Muscle layer of duodenum (tissue), 2 donors: ENCODE measurements around the gene MNX1.

Source experiments
- H3K27ac ChIP-seq: one replicate; pipeline ENCODE4 v1.7.0; 2013; ENCODE audit warnings: mild to moderate bottlenecking, low read length
- H3K27me3 ChIP-seq: one replicate; pipeline ENCODE4 v1.7.0; 2013; ENCODE audit warnings: low read depth, mild to moderate bottlenecking, control low read depth, low read length
- H3K36me3 ChIP-seq, 2 donors: one replicate each; pipeline ENCODE4 v1.7.0; 2013; ENCODE audit warnings: low read length in 2 of 2, control low read depth in 1 of 2, mild to moderate bottlenecking in 1 of 2; ENCODE audit not compliant: insufficient read depth in 2 of 2, control insufficient read depth in 1 of 2
- H3K4me1 ChIP-seq, 2 donors: one replicate each; pipeline ENCODE4 v1.7.0; 2013; ENCODE audit warnings: low read length in 2 of 2, mild to moderate bottlenecking in 2 of 2, control low read depth in 1 of 2, moderate library complexity in 1 of 2; ENCODE audit not compliant: insufficient read depth in 2 of 2, control insufficient read depth in 1 of 2
- H3K4me3 ChIP-seq, 2 donors: one replicate each; pipeline ENCODE4 v1.7.0; 2013; ENCODE audit warnings: low read length in 2 of 2, low read depth in 1 of 2, mild to moderate bottlenecking in 1 of 2
- H3K9me3 ChIP-seq, 2 donors: one replicate each; pipeline ENCODE4 v1.7.0; 2013; ENCODE audit warnings: low read length in 2 of 2, control low read depth in 1 of 2, mild to moderate bottlenecking in 1 of 2; ENCODE audit not compliant: control insufficient read depth in 1 of 2
- donor health status: healthy.

The MNX1 gene

DNA sequence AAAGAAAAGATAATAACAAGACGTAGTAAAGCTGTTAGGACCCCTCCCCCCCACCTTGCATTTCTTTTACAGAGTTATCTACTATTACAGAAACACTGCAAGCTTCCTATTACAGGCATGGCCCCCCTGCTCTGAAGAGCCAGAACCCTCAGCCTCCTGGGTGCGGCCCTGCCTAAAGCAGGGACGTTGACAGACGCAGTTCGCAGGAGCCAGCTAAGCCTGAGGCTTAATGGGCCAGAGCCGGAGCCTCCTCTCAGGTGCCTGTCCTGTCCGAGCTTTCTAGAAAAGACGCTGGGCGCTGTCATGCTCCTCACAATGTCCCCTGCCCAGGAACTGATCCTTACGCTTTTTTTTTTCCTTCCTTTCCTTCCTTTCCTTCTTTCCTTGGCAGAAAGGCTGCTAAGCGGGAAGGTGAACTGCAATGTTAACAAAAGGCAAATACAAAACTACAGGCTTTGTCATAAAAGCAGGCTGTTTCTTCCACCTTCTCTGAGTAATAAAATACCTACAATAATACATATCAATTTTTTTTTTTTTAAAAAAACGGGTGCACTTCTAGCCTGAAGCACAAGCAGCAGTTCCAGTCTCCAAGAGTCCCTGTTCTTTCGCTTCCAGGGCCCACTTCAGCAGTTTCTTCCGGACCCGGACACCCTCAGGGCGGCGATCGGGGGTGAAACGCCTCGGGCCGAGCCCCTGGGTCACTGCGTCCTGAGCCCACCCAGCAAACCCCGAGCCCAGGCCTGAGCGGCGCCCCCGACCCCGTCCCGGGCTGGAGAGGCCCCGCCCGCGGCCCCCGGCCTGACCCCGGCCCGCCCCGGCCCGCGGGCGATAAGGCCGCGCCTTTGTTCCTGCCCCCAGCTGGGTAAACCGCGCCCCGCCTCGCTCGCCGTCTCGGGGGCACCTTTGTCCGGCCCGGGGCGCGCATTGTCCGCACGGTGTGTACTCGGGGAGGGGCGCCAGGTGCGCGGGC lies 11.2 kb downstream of the MNX1 start:
- no peak overlapping the region for H3K27ac ChIP-seq
- H3K36me3 ChIP-seq, result no peaks in the 10 kb centered on the region
- H3K4me3 ChIP-seq, result peak overlapping the region in 1 of 2 donors; percentile 59
- H3K4me1 ChIP-seq, result peaks cover 0 to 35% of the 10 kb centered on the region in 2 donors
- peaks cover 33% of the 10 kb centered on the region for H3K27me3 ChIP-seq
- H3K9me3 ChIP-seq, result peaks cover 0 to 6% of the 10 kb centered on the region in 2 donors

GRCh38 chr7:156994417-156994816 lies 16.0 kb downstream of the MNX1 start:
- Histone ChIP-seq H3K9me3 (peaks cover 0 to 6% of the 10 kb centered on the region in 2 donors), H3K4me3 (no peak overlapping the region), H3K27ac (no peak overlapping the region), H3K27me3 (peaks cover 13% of the 10 kb centered on the region), H3K4me1 (peaks cover 0 to 5% of the 10 kb centered on the region in 2 donors), H3K36me3 (no peaks in the 10 kb centered on the region)

GRCh38 chr7:156993925-156994235 lies 16.6 kb downstream of the MNX1 start:
- H3K27ac ChIP-seq, result no peak overlapping the region
- H3K9me3 ChIP-seq, result peaks cover 0 to 6% of the 10 kb centered on the region in 2 donors
- H3K27me3 ChIP-seq, result peaks cover 8% of the 10 kb centered on the region
- H3K36me3 ChIP-seq, result no peaks in the 10 kb centered on the region
- H3K4me3 ChIP-seq, result no peak overlapping the region
- H3K4me1 ChIP-seq, result no peaks in the 10 kb centered on the region

GRCh38 chr7:156993021-156993924 lies 17.2 kb downstream of the MNX1 start:
- Histone ChIP-seq H3K27me3 (peaks cover 7% of the 10 kb centered on the region), H3K4me1 (no peaks in the 10 kb centered on the region), H3K9me3 (peaks cover 0 to 6% of the 10 kb centered on the region in 2 donors), H3K27ac (no peak overlapping the region), H3K36me3 (no peaks in the 10 kb centered on the region), H3K4me3 (no peak overlapping the region)

- H3K4me1 ChIP-seq, result no peaks in the 10 kb centered on the region
- H3K9me3 ChIP-seq, result no peaks in the 10 kb centered on the region
- no peak overlapping the region for H3K27ac ChIP-seq
- H3K27me3 ChIP-seq, result no peaks in the 10 kb centered on the region
- no peaks in the 10 kb centered on the region for H3K36me3 ChIP-seq
- no peak overlapping the region for H3K4me3 ChIP-seq
These were observed 20.5 kb downstream of the MNX1 start for GRCh38 chr7:156989766-156990535.

DNA sequence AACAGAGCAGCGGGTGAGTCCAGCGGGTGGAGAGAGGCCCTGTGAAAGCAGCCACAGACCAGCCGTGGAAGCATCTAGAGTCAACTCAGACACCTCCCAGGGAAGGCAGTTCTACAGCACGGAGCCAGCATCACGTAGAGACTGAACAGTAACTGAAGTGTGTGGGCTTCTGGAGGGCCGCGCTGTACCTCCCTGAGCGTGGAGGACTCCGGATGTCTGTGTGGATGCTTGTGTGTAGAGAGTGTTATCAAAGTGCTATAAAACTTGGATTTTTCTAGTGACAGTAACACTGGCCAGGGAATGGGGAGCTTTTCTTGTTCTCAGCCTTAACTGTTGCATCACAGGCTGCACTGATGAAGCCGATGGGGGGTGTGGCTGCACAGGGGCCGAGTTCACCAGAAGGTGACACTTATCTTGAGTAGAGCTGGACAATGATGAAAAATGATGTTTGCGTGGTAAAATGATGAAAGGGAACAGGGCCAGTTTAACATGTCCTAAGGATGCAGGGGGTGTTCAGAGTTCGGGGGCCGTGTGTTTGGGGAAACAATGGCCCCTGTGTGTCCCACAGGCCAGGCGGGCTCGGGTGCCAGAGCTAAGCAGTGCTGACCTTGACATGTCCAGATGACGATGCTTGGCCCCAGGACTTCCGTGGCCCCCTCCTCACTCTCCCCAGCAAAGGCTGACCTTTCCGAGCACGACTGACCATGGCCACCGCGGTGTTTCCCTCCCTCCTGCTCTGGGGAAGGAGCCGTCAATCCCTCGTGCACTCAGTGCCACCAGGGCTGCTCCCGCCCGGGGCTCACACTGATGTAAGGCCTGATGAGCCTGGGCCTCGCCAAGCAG lies 21.9 kb downstream of the MNX1 start:
- H3K27ac ChIP-seq, result no peak overlapping the region
- no peaks in the 10 kb centered on the region for H3K4me1 ChIP-seq
- no peak overlapping the region for H3K4me3 ChIP-seq
- H3K27me3 ChIP-seq, result no peaks in the 10 kb centered on the region
- H3K36me3 ChIP-seq, result no peaks in the 10 kb centered on the region
- no peaks in the 10 kb centered on the region for H3K9me3 ChIP-seq

GRCh38 chr7:156986378-156986777 lies 24.1 kb downstream of the MNX1 start:
- H3K36me3 ChIP-seq, result peaks cover 0 to 4% of the 10 kb centered on the region in 2 donors
- no peaks in the 10 kb centered on the region for H3K27me3 ChIP-seq
- H3K27ac ChIP-seq, result no peak overlapping the region
- no peaks in the 10 kb centered on the region for H3K9me3 ChIP-seq
- no peaks in the 10 kb centered on the region for H3K4me1 ChIP-seq
- no peak overlapping the region for H3K4me3 ChIP-seq

DNA sequence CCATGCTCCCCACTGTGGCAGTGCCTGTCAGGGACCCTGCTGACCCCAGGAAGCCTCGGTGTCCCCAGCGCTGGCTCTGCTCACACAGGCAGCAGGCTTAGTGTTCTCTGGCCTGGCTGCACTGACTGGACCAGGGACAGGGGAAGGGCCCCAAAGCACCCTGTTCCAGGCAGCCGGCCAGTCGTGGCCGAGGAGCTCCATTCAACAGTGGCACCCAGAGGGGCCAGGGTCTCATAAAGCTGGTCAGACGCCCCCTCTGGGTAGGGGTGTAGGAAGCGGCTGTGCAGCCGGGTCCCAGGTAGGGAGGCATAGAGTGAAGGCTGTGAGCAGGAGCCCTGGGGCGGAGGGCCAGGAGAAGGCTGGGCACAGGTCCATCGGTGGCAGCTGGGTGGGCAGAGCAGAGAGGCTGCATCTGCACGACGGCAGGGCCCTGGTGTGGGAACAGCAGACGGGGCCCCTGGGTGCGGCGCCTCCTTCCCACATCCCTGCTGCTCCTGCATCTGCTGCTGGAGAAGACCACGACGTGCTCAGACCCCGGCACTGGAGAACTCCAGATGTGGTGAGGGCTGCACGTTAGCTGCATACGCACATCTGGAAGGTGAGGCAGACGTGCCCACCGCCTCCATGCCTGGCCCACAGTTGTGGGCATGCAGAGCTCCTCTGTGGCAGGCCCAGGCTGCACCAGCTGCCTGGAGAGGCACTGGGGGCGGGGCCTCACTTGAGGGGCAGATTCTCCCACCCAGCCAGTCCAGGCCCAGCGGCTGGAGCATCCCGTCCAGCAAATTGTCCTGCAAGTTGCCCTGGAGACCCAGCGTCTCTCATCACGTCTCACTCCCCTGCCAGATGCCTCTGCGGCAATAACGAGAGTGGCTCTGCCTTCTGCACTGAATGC lies 25.1 kb downstream of the MNX1 start:
- no peak overlapping the region for H3K27ac ChIP-seq
- no peak overlapping the region for H3K4me3 ChIP-seq
- peaks cover 0 to 8% of the 10 kb centered on the region in 2 donors for H3K36me3 ChIP-seq
- H3K9me3 ChIP-seq, result no peaks in the 10 kb centered on the region
- H3K4me1 ChIP-seq, result no peaks in the 10 kb centered on the region
- H3K27me3 ChIP-seq, result no peaks in the 10 kb centered on the region

GRCh38 chr7:156984174-156984891 lies 26.1 kb downstream of the MNX1 start:
- H3K9me3 ChIP-seq, result peaks cover 0 to 3% of the 10 kb centered on the region in 2 donors
- H3K36me3 ChIP-seq, result peaks cover 0 to 11% of the 10 kb centered on the region in 2 donors
- no peaks in the 10 kb centered on the region for H3K4me1 ChIP-seq
- H3K4me3 ChIP-seq, result no peak overlapping the region
- H3K27me3 ChIP-seq, result no peaks in the 10 kb centered on the region
- H3K27ac ChIP-seq, result no peak overlapping the region
